Measurements from ENCODE around the gene ASCC2. TPM values are rescaled to one million over a fixed set of nuclear protein-coding genes. Genes with fewer than 3 reads are reported as not detected.

ASCC2 gene
- total RNA-seq, 1 experiment from 2014 or later: 43.3 TPM

GRCh38 chr22:29744902-29745301 is 93.2 kb downstream of the ASCC2 start:
- ChIA-PET CTCF (no interaction called here), POLR2A (ENCODE audit: unreplicated experiment) (no interaction called here)
- intact Hi-C loops (cut with micrococcal nuclease; ENCODE audit: unreplicated experiment): no loop called here
- H2AFZ ChIP-seq: no peak overlapping the region
- DNase-seq: no peak
- no peaks in the 10 kb centered on the region for H3F3A ChIP-seq (ENCODE audit: insufficient read depth, low read depth)
- H4K20me1 ChIP-seq (ENCODE audit: insufficient read depth): no peaks in the 10 kb centered on the region
- H3K27me3 ChIP-seq (ENCODE audit: insufficient read depth, low read depth): no peaks in the 10 kb centered on the region
- H3K9me2 ChIP-seq (ENCODE audit: insufficient read depth): no peaks in the 10 kb centered on the region
- no peak overlapping the region for H3K27ac ChIP-seq
- no peaks in the 10 kb centered on the region for H3K79me2 ChIP-seq (ENCODE audit: low read depth)
- no peaks in the 10 kb centered on the region for H3K36me3 ChIP-seq (ENCODE audit: low read depth)
- BruUV-seq (replicated peaks): no TSS peak
- no peaks in the 10 kb centered on the region for H3K9me3 ChIP-seq (ENCODE audit: insufficient read depth, low read depth)
- no peak for TF ChIP-seq CTCF (conservative IDR thresholded peaks at IDR 0.05)
- no peak for TF ChIP-seq EZH2 (IDR thresholded peaks at IDR 0.05; ENCODE audit: low read depth)
- H3K4me1 ChIP-seq (replicated peaks; ENCODE audit: insufficient read depth): no peaks in the 10 kb centered on the region
- H3K4me3 ChIP-seq: no peak overlapping the region
- no peak overlapping the region for H3K4me2 ChIP-seq

- no peaks in the 10 kb centered on the region for H3F3A ChIP-seq (ENCODE audit: insufficient read depth, low read depth)
- no peaks in the 10 kb centered on the region for H3K9me3 ChIP-seq (ENCODE audit: insufficient read depth, low read depth)
- no peak overlapping the region for H3K27ac ChIP-seq
- no peak overlapping the region for H3K4me2 ChIP-seq
- H2AFZ ChIP-seq: no peak overlapping the region
- no peaks in the 10 kb centered on the region for H3K4me1 ChIP-seq (replicated peaks; ENCODE audit: insufficient read depth)
- DNase-seq: no peak
- H3K36me3 ChIP-seq (ENCODE audit: low read depth): no peaks in the 10 kb centered on the region
- no peak for TF ChIP-seq EZH2 (IDR thresholded peaks at IDR 0.05; ENCODE audit: low read depth)
- TF ChIP-seq CTCF (conservative IDR thresholded peaks at IDR 0.05): no peak
- CTCF ChIA-PET: no interaction called here
- no peaks in the 10 kb centered on the region for H3K79me2 ChIP-seq (ENCODE audit: low read depth)
- POLR2A ChIA-PET (ENCODE audit: unreplicated experiment): no interaction called here
- H3K4me3 ChIP-seq: no peak overlapping the region
- BruUV-seq (replicated peaks): no TSS peak
- intact Hi-C loops (cut with micrococcal nuclease; ENCODE audit: unreplicated experiment): no loop called here
- no peaks in the 10 kb centered on the region for H4K20me1 ChIP-seq (ENCODE audit: insufficient read depth)
- H3K9me2 ChIP-seq (ENCODE audit: insufficient read depth): no peaks in the 10 kb centered on the region
- H3K27me3 ChIP-seq (ENCODE audit: insufficient read depth, low read depth): no peaks in the 10 kb centered on the region
These were observed 95.7 kb downstream of the ASCC2 start for GRCh38 chr22:29742326-29742725.

GRCh38 chr22:29741926-29742325 is 96.1 kb downstream of the ASCC2 start:
- CTCF ChIA-PET: no interaction called here
- H3K9me3 ChIP-seq (ENCODE audit: insufficient read depth, low read depth): no peaks in the 10 kb centered on the region
- no peak overlapping the region for H3K4me2 ChIP-seq
- no TSS peak for BruUV-seq (replicated peaks)
- POLR2A ChIA-PET (ENCODE audit: unreplicated experiment): no interaction called here
- no peak for DNase-seq
- no peak overlapping the region for H3K27ac ChIP-seq
- H3K27me3 ChIP-seq (ENCODE audit: insufficient read depth, low read depth): no peaks in the 10 kb centered on the region
- no peaks in the 10 kb centered on the region for H3F3A ChIP-seq (ENCODE audit: insufficient read depth, low read depth)
- H2AFZ ChIP-seq: no peak overlapping the region
- H3K4me1 ChIP-seq (replicated peaks; ENCODE audit: insufficient read depth): no peaks in the 10 kb centered on the region
- no peaks in the 10 kb centered on the region for H3K79me2 ChIP-seq (ENCODE audit: low read depth)
- H3K36me3 ChIP-seq (ENCODE audit: low read depth): no peaks in the 10 kb centered on the region
- TF ChIP-seq CTCF (conservative IDR thresholded peaks at IDR 0.05) (no peak), EZH2 (IDR thresholded peaks at IDR 0.05; ENCODE audit: low read depth) (no peak)
- intact Hi-C loops (cut with micrococcal nuclease; ENCODE audit: unreplicated experiment): no loop called here
- no peaks in the 10 kb centered on the region for H3K9me2 ChIP-seq (ENCODE audit: insufficient read depth)
- H4K20me1 ChIP-seq (ENCODE audit: insufficient read depth): no peaks in the 10 kb centered on the region
- no peak overlapping the region for H3K4me3 ChIP-seq

Data from PC-9 (cell line).